Erythroblast (primary cell): ENCODE data around the gene ZSWIM6.

Experiments used
- GATA1 ChIP-seq: IDR thresholded peaks from 2 replicates; pipeline ENCODE4 v1.6.1; 2011; ENCODE audit warnings: low read depth, mild to moderate bottlenecking, control low read depth, low read length, moderate library complexity
- POLR2A ChIP-seq: IDR thresholded peaks from 2 replicates; pipeline ENCODE4 v1.6.1; 2011; ENCODE audit warnings: mild to moderate bottlenecking, low read length

DNA sequence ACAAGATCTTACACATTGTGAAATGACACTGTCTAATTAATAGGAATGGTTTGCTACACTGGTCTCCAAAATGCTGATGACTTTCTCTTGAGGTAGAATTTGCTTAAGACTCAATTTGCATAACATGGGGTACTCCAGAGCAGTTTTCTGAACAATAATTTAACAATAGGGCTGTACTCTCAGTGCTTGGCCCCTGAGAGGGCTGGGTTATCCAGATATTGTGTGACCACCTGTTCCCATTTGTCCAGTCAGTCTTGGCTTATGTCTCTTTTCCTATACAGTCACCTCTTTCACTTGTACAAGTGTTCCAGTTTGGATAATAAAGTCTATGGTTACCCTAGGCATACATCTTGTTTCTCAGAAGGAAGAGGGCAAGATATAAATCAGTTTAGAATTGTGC lies 17.9 kb downstream of the ZSWIM6 start:
- TF ChIP-seq POLR2A, result no peak
- no peak for TF ChIP-seq GATA1
